Left ventricle myocardium inferior (tissue), 1 donor: ENCODE measurements around the gene MORC4. TPM values are rescaled to one million over a fixed set of nuclear protein-coding genes. Genes with fewer than 3 reads are reported as not detected.

ENCODE experiments used
- DNase-seq: peaks from one replicate; pipeline ENCODE4 v3.0.0-alpha.2; 2020
- H3K27ac ChIP-seq: fragments of 200-600 bp; replicated peaks from 2 replicates; pipeline ENCODE4 v1.8.0; 2021
- H3K27me3 ChIP-seq: fragments of 200-600 bp; 2 replicates; pipeline ENCODE4 v1.8.0; 2021; ENCODE audit warnings: low read depth
- H3K36me3 ChIP-seq: fragments of 200-600 bp; 2 replicates; pipeline ENCODE4 v1.8.0; 2021
- H3K4me1 ChIP-seq: fragments of 200-600 bp; 2 replicates; pipeline ENCODE4 v1.8.0; 2021
- H3K4me3 ChIP-seq: fragments of 200-600 bp; 2 replicates; pipeline ENCODE4 v1.8.0; 2021; ENCODE audit warnings: mild to moderate bottlenecking, moderate library complexity
- H3K9me3 ChIP-seq: fragments of 200-600 bp; replicated peaks from 2 replicates; pipeline ENCODE4 v1.8.0; 2021
- intact Hi-C: fragments of 100-400 bp; cut with micrococcal nuclease; formaldehyde crosslinking; loops from one replicate; pipeline ENCODE4 v1.11.0; 2022
- total RNA-seq: library from RNA; stranded (reverse); fragmentation: NEBNext Ultra II Directional; extraction: Animal tissue kit (Norgen Biotek cat#: 25700); gene quantifications from one replicate; pipeline ENCODE4 v1.2.1, GENCODE V29; 2021
- TF ChIP-seq, protein P1 (sequence below): fragments of 200-600 bp; IDR thresholded peaks from 2 replicates; pipeline ENCODE4 v1.8.0; 2021; ENCODE audit warnings: antibody characterized with exemption, mild to moderate bottlenecking, borderline replicate concordance
- donor health status: DM: no; HTN: yes; CAD: no; lungs with severe emphysema.

MORC4 gene
- total RNA-seq, 1 donor from 2014 or later: 2.6 TPM

DNA sequence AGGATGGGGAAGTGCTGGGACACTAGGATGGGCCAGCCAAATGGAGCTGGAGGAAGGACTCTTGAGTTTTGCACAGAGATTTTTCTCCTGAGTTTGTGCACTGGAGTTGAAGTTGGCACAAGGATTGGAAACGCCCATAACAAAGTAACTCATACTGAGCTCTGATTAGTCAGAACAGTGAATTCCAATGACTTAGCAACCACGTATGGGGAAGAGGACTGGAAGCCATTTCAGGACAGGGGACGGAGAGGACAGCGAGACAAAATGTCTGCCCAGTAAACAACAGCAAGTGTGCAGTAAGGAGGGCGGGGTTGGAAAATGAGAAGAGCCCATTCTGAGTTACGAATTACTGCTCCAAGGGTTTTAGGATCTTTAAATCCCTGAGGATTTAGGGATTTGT, 102.8 kb downstream of the MORC4 start:
- intact Hi-C loops: loop anchor here (10.0 kb wide), 1 partner anchor 58 kb away; no protein-coding TSS in a partner anchor
- Histone ChIP-seq H3K4me3 (no peak overlapping the region), H3K27ac (no peak overlapping the region), H3K4me1 (no peaks in the 10 kb centered on the region), H3K36me3 (no peaks in the 10 kb centered on the region), H3K9me3 (no peaks in the 10 kb centered on the region), H3K27me3 (no peaks in the 10 kb centered on the region)
- no peak for DNase-seq
- TF ChIP-seq, protein P1, sequence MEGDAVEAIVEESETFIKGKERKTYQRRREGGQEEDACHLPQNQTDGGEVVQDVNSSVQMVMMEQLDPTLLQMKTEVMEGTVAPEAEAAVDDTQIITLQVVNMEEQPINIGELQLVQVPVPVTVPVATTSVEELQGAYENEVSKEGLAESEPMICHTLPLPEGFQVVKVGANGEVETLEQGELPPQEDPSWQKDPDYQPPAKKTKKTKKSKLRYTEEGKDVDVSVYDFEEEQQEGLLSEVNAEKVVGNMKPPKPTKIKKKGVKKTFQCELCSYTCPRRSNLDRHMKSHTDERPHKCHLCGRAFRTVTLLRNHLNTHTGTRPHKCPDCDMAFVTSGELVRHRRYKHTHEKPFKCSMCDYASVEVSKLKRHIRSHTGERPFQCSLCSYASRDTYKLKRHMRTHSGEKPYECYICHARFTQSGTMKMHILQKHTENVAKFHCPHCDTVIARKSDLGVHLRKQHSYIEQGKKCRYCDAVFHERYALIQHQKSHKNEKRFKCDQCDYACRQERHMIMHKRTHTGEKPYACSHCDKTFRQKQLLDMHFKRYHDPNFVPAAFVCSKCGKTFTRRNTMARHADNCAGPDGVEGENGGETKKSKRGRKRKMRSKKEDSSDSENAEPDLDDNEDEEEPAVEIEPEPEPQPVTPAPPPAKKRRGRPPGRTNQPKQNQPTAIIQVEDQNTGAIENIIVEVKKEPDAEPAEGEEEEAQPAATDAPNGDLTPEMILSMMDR: no peak

DNA sequence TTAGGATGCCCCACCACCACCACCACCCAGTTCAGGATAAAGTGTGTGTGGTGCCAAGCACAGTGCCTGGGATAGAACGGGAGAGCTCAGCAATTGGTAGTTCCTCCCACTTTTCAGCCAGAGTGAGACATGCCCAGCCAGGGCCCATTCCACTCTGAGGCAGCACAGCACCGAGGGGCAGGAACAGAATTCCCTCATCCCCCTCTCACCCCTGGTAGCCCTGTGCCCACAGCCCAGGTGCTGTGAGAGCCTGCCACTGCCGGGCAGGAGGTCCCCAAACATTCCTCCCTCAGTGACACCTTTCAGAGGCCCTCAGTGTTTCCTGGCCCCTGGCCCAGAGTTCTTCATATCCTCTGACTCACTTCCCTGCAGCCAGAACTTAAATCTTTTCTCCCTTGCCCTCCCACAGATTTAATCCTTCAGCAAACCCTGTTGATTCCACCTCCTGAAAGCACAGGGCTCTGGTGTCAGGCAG, 105.0 kb downstream of the MORC4 start:
- no peak for DNase-seq
- Histone ChIP-seq H3K4me1 (no peaks in the 10 kb centered on the region), H3K9me3 (no peaks in the 10 kb centered on the region), H3K27ac (no peak overlapping the region), H3K4me3 (no peak overlapping the region), H3K36me3 (no peaks in the 10 kb centered on the region), H3K27me3 (no peaks in the 10 kb centered on the region)
- TF ChIP-seq, protein P1: no peak
- intact Hi-C loops: loop anchor here (10.0 kb wide), 1 partner anchor 60 kb away; no protein-coding TSS in a partner anchor

DNA sequence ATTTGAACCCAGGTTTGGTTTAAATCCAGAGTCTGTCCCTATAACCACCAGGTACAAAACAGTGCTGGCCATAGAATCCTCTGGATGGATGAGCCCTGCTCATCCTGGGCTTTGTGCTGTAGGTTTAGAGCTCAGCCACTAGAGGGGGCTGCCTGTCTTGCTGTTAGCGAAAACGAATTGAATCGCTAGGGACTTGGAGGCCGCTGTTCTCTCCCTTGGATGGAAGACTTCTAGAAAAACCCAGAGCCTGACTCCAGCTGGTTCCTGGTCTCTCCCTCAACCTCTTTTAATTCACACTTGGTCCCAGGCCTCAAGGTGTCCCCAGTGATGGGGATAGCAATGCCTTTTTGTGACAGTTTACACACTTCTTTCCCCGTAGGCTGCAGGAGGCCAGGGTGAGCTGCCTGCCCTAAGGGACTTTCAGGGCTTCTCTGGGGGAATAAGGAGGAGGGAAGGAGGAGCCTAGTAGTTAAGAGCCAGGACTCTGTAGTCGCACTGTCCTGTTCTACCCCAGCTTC, 105.6 kb downstream of the MORC4 start:
- Histone ChIP-seq H3K9me3 (no peaks in the 10 kb centered on the region), H3K27me3 (no peaks in the 10 kb centered on the region), H3K36me3 (no peaks in the 10 kb centered on the region), H3K4me3 (no peak overlapping the region), H3K27ac (no peak overlapping the region), H3K4me1 (no peaks in the 10 kb centered on the region)
- intact Hi-C loops: loop anchor here (10.0 kb wide), 1 partner anchor 60 kb away; no protein-coding TSS in a partner anchor
- no peak for DNase-seq
- TF ChIP-seq, protein P1: peak; percentile 78

DNA sequence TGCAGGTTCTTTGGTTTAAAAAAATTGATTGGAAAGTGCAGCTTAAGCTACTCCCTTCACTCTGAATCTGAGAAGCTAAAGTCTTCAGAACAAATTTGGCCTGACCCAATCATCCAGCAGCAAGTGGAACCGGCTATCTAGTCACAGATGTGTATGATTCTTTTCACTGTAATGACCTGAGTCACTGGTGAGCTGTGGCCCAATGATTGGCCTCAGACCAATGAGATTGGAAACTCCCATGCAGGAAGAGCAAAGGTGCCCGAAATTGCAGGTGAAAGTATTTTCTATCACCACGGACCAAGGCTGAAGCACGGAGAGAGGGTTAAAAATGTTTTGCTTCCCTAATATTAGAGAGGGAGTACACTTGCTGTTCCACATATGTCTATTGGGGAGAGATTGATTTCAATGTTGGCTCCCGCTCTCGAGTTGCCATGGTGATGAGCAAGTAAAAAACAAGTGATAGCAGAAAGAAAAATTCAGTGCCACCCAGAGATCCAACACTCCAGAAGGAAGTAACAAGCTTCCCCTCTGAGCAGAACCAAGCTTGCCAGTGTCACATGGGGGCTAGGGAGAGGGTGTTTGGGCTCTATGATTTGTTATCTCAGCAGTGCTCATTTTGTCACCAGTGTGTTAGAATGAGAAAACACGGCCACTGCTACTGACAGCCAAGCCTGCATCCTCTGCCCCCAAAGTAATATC, 108.1 kb downstream of the MORC4 start:
- Histone ChIP-seq H3K27ac (no peak overlapping the region), H3K36me3 (no peaks in the 10 kb centered on the region), H3K27me3 (no peaks in the 10 kb centered on the region), H3K9me3 (no peaks in the 10 kb centered on the region), H3K4me3 (no peak overlapping the region), H3K4me1 (no peaks in the 10 kb centered on the region)
- no peak for DNase-seq
- TF ChIP-seq, protein P1: no peak
- intact Hi-C loops: loop anchor here (10.0 kb wide), 1 partner anchor 63 kb away; no protein-coding TSS in a partner anchor

Other genes starting within 250 kb of the MORC4 start
- 2.0 TPM for gene TBC1D8B, start 197.5 kb downstream of the MORC4 start, total RNA-seq
- gene RIPPLY1, start 96.9 kb downstream of the MORC4 start, total RNA-seq: not detected
- not detected for gene CLDN2, start 79.8 kb downstream of the MORC4 start, total RNA-seq
- 13.1 TPM for gene RBM41, start 118.6 kb upstream of the MORC4 start, total RNA-seq
- 1.1 TPM for gene NUP62CL, start 206.2 kb upstream of the MORC4 start, total RNA-seq
- gene DNAAF6, start 206.4 kb upstream of the MORC4 start, total RNA-seq: not detected